GM12865 (cell line): ENCODE results near the gene OGFR.

Experiments used
- DNase-seq: peaks from one replicate; pipeline ENCODE4 v3.0.0; 2010; ENCODE audit warnings: low read depth
- H3K4me3 ChIP-seq: 2 replicates; pipeline ENCODE4 v1.5.1; 2011; ENCODE audit warnings: mild to moderate bottlenecking, low read depth, low read length, control low read depth
- CTCF ChIP-seq: IDR thresholded peaks from 2 replicates; pipeline ENCODE4 v1.5.1; 2011; ENCODE audit warnings: low read length, control low read depth, low read depth, inconsistent platforms; ENCODE audit not compliant: insufficient read depth; ENCODE audit errors: missing control alignments

The OGFR gene

GRCh38 chr20:62772990-62773844 lies 31.4 kb upstream of the OGFR start:
- TF ChIP-seq CTCF = no peak
- no peak overlapping the region for H3K4me3 ChIP-seq
- no peak for DNase-seq

- no peak overlapping the region for H3K4me3 ChIP-seq
- no peak for TF ChIP-seq CTCF
- DNase-seq = no peak
Measured at GRCh38 chr20:62773845-62774714, 30.6 kb upstream of the OGFR start.

- no peak for TF ChIP-seq CTCF
- H3K4me3 ChIP-seq = no peak overlapping the region
- DNase-seq = no peak
Measured at GRCh38 chr20:62774762-62775161, 29.9 kb upstream of the OGFR start.

GRCh38 chr20:62775206-62775605 lies 29.4 kb upstream of the OGFR start:
- TF ChIP-seq CTCF = no peak
- no peak overlapping the region for H3K4me3 ChIP-seq
- no peak for DNase-seq

- no peak for TF ChIP-seq CTCF
- DNase-seq = no peak
- no peak overlapping the region for H3K4me3 ChIP-seq
Measured at GRCh38 chr20:62776035-62776691, 28.5 kb upstream of the OGFR start.

GRCh38 chr20:62776692-62777527 lies 27.7 kb upstream of the OGFR start:
- TF ChIP-seq CTCF = no peak
- no peak overlapping the region for H3K4me3 ChIP-seq
- DNase-seq = peak; percentile 76
